GM18520 (cell line): ENCODE measurements around the gene SLIT3.

Source experiments
- ATAC-seq: cut with Tn5 transposase; IDR thresholded peaks from one replicate; pipeline ENCODE4 v1.9.1; 2021; ENCODE audit not compliant: unreplicated experiment

SLIT3 gene

DNA sequence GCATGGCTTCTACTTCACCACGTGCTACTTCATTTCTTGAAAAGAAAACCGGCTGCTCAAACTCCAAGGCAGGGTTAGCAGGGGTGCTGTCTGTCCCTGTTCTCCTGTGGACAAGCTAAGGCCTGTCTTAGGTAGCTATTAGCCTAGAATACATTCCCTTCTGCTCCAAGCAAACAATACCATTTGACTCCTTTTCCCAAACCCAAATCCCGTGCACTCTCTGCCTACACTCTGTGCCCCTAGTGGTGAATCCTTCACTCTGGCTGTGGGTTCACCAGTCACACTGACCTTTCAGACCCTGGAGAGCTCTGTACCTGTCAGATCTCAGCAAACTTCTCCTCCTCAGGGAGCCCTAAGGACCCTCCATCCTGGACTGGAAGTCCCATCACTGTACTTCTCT lies 211.6 kb downstream of the SLIT3 start:
- no peak for ATAC-seq

DNA sequence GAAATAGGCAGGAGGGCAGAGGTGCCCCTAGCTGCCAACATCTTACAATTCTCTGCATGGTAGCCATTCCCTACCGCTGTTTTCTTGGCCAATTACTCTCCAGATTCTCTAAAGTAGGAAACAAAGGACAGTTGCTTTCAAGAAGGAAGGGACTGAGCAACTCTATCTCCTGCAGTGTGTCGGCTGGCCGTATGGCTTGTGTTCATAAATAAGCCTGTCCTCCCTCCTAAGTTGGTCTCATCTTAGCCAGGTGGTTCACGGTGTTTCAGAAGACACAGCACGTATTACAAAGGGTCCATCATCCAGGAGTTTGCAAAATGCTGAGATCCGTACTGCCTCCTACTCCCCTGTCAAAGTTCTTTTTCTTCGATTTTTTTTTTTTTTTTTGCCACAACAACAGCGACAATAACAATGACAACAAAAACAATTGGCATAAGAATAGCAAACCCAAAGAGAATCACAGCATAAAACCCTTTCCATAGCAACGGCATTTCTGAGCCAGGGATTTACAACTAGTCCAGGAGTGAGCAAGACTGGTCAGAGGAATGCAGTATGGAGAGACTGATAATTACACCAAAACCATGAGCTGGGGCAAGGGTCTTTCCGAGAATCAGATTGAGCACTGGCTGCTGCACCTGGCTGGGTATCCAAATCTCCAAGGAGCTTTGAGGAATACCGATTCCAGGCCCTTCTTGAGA lies 212.8 kb downstream of the SLIT3 start:
- no peak for ATAC-seq

- ATAC-seq: no peak
Observed at GRCh38 chr5:169085636-169086035, 215.3 kb downstream of the SLIT3 start.

DNA sequence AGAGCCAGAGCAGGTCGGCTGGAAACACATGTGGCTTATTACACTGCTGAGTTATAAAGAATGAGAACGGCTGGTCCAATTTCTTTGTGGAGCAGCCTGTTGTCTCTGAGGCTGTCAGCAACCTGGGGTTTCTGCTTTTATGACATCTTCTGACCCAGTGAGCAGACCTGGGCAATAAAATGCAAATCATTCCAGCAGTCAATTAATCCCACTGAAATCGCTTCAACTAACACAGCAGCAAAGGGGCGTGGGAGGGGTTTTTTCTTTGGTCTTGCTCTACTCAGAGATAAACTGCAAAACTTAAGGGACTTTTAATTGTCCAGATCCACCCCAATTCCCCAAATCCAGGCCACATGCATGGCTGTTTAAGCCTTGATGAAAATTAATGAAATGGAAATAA lies 215.7 kb downstream of the SLIT3 start:
- ATAC-seq: no peak

GRCh38 chr5:169084775-169085174 lies 216.2 kb downstream of the SLIT3 start:
- ATAC-seq: no peak

GRCh38 chr5:169083394-169084018 lies 217.4 kb downstream of the SLIT3 start:
- no peak for ATAC-seq

DNA sequence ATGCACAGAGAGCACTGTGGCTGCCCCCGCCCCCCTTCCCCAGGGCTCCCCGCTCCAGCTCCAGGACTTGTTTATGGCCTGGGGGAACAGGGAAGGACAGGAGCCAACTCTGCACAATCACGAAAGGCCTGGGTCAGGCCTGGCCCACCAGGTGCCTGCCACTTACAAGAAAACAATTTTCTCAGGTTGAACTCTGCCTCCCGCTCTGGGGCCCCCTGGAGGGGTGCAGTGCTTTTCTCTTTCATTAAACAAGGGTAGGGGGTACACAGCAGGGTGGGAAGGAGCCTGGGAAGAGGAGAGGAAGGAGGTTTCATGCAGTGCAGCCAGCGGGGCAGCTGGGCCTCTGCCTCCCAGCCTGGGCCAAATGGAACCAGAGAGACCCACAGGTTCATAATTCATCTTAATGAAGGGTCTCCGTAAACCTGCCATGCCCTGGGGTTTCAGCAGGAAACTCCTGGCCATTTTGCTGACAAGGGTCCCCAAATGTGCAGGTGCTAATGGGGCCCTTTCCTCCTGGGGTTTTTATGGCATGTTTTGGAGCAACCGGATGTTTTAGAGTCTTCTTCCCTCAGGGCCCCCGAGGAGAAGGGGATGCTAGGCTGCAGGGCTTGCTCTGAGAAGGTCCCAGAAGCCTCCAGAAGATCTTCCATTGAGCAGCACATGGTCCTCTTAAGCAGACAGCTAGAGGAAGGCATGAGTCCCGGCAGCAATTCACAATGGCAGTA lies 219.8 kb downstream of the SLIT3 start:
- no peak for ATAC-seq

GRCh38 chr5:169080448-169080911 lies 220.5 kb downstream of the SLIT3 start:
- no peak for ATAC-seq

GRCh38 chr5:169079697-169080096 lies 221.2 kb downstream of the SLIT3 start:
- no peak for ATAC-seq

DNA sequence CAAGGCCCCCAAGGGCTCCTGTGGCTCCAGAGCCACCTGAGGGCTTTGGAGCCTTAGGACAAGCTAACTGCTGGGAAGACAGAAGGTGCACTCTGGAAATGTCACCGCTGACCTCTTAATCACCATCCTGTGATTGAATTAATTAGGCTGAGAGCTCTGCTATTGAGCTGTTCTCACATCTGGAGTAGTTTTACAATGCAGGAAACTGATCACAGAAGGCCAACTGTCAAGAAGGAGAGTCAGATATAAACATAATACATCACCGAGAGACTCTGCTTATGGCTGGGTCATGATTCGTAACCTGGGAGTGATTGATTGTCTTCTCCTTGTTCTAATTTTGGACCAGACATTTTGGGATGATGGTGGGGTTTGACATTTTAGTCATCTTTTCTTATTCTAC lies 226.1 kb downstream of the SLIT3 start:
- no peak for ATAC-seq

DNA sequence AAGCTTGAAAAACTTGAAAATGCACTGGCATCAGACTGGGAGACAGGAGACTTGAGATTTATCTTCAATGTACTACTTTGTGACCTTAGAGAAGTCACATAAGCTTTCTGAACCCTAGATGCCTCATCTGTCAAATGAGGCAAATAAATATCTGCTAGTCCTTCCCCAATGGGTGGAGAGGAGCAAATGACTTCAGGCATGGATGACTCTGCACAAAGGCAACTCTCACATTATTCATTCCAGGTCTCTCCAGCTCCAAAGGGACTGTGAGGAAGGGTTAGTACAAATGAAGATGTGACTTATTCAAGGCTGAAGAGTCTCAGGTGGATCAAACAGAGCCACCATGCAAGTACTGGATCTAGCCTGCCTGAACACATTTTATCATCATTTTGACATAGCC lies 228.7 kb downstream of the SLIT3 start:
- ATAC-seq: no peak

DNA sequence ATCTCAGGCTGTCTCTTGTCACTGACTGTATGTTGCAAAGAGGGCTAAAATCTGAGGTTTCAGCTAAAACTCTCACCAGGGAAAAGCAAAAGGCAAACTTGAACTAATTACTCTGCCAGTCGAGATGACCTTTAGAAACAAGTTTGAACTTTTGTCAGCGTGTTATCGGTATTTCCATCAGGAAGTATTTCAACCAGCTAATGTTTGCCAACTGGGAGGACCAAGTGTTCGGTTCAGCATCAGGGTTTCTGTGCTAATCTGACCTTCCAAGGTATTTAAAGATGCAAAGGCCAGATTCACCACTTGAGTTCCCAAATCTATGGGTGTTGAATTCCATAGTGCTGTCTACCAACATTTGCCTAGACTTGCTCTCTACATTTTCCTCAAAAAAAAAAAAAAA lies 230.5 kb downstream of the SLIT3 start:
- ATAC-seq: no peak

DNA sequence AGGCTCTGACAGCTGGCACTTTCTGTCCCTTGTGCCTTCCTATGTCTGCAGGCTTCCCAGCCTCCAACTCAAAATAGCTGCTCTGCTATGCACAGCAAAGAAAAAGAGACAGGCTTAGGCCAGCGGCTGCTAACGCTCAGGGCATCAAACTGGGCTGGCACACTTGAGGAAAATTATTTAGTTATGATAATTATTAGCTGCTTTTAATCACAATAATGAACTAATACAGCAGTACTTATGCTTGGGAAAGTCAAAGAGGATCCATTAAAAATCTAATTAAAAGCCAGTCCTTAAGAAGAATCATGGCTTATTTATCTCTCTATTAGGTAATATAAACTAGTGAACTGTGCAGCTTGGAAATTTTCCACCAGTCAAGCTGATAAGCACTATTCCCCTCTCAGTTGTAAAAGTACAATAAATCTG lies 233.2 kb downstream of the SLIT3 start:
- no peak for ATAC-seq

DNA sequence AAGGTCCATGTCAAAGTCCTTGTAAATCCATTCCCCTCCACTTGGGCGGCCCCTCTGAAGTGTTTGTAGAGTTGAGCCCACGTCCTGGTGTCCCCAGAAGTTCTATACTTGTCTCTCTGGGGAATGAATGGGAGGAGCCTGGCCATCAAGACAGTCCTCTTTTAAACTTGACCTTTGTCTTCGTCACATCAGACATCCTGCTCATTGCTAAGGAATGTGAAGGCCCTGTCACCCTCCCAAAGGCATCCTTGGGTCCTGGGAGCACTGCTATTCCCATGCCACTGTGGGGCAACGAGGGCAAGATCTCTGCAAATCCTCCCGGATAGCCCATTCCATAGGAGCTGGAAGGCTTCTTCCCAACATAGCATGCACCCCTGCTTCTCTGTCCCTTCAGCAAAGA lies 235.5 kb downstream of the SLIT3 start:
- ATAC-seq: no peak

DNA sequence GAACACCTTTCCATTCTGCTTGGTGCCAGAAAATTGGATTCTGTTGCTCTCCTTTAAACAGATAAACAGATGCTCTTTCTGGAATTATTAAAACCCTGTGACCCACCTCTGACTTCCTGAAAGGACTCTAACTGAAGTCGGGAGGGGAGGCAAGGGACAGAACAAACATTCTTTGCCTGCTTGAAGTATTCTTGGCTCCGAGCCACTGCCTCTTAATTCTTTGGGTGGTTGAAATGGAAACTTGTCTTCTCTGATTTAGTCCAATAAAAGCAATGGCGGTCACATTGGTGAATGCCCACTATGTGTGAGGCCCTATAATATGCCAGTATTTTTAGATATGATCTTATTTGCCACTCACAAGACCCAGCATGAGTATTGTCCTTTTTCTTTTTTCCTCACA lies 236.8 kb downstream of the SLIT3 start:
- no peak for ATAC-seq

GRCh38 chr5:169063316-169063953 lies 237.5 kb downstream of the SLIT3 start:
- no peak for ATAC-seq

GRCh38 chr5:169062690-169063089 lies 238.2 kb downstream of the SLIT3 start:
- no peak for ATAC-seq

DNA sequence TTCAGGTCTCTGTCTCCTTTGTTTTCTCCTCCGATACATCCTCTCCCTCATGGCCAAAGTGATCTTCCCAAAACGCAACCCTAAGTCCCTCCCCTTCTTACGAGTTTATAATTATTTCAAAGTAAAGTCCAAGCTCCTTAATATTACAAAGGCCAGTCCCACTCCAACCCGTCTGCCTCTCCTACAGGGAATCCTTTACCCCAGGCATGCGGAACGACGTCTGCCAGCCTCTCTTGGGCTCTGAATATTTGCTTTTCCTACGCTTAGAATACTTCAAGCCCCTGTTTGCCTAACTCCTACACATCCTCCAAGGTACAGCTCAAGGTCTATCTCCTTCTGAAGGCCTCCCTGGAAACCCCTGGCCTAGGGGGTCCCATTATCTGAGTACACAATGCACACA lies 246.4 kb downstream of the SLIT3 start:
- no peak for ATAC-seq

- ATAC-seq: no peak
Observed at GRCh38 chr5:169052207-169052606, 248.7 kb downstream of the SLIT3 start.

- no peak for ATAC-seq
Observed at GRCh38 chr5:169051351-169051750, 249.6 kb downstream of the SLIT3 start.

GRCh38 chr5:169050636-169051035 lies 250.3 kb downstream of the SLIT3 start:
- ATAC-seq: no peak

DNA sequence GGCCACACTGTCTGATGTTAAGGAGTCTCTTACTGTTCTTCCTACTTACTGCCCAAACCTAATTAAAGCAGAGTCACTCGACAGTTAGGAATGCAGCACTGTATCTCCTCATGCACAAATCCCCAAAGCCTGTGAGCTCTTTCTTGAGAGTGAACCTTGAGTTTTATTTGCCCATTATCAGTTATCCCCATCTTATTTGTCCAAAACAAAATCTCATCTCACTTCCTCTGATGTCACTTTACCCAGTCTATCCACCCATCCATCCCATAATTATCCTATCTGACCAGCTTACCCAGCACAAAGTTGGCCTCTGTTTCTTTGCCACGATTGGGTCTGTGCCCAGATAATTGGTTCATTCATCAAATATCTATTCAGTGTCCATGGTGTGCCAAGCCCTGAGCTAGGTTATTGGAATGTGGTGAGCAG lies 250.8 kb downstream of the SLIT3 start:
- ATAC-seq: no peak
